Inflammatory macrophage treated with lipopolysaccharide for 4 hours (primary cell): ENCODE measurements around the gene MYRIP.

ENCODE experiments used
- DNase-seq: peaks from one replicate; pipeline ENCODE4 v3.0.0-alpha.2; 2020

The MYRIP gene

DNA sequence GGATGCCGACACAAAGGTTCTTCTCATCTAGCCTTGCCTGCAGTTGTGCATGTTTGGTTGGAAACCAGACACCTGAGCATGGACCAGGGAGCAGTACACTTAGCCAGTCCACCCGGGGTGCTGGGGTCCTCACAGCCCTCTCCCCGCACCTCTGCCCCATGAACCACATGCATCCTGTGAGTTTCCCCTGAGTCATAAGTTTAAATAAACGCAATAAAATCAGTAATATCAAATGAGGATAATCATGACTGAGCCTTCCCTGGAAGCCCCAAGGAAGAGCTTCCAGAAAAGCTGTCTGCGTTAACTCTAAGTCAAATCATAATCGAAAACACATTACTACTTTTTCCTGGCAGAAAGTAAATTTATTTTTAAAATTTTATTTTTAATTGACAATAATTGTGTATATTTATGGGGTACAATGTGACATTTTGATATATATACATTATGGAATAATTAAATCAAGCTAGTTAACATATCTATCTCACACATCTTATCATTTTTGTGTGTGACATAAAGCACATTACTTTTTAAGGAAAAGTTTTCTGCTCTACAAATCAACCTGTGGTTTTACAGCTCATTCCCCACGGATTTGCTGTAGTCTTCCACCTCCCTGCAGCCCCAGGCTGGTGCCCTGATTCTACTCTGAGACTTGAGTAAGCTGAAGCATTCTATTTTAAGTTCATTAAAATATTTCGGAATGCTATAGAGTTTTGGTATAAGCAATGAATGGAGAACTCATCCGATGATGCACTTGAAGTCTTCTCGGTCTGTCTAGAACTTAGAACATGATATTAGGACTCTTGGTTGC lies 334.1 kb downstream of the MYRIP start:
- DNase-seq, result no peak

DNA sequence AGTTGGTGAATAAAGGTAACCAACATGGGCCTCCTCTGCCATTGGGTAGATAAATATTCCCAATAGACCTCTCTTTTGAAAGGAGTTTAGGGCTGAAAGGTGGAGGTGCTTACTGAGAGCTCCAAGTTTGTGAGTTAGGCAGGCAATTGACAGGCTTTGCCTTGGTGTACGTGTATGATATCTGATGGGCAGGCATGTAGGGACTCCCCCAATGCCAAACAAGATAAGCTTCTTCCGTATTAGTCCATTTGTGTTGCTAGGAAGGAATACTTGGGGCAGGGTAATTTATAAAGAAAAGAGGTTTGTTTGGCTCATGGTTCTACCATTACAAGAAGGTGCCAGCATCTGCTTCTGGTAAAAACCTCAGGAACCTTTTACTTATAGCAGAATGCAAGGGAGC lies 339.4 kb downstream of the MYRIP start:
- no peak for DNase-seq

DNA sequence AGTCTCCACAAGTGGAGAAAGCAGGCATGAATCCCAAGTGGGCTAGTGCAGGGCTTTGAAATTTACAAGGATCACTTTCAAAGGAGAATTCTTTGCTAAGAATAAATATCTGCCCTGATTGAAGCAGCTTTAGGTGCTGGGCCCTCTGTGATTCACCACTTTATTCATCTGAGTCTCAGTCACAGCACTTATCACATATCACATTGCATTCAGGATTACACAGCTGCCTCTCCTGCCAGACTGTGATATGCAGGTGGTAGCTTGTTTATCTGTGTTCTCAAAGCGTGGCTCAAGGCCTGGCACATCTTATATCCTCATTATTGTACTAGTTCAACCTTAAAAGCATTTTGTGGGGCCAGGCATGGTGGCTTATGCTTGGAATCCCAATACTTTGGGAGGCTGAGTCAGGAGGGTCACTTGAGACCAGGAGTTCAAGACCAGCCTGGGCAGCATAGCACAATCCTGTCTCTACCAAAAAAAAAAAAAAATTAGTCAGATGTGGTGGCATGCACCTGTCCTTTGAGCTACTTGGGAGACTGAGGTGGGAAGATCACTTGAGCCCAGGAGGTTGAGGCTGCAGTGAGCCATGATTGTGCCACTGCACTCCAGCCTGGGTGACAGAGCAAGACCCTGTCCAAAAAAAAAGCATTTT lies 343.2 kb downstream of the MYRIP start:
- no peak for DNase-seq

DNA sequence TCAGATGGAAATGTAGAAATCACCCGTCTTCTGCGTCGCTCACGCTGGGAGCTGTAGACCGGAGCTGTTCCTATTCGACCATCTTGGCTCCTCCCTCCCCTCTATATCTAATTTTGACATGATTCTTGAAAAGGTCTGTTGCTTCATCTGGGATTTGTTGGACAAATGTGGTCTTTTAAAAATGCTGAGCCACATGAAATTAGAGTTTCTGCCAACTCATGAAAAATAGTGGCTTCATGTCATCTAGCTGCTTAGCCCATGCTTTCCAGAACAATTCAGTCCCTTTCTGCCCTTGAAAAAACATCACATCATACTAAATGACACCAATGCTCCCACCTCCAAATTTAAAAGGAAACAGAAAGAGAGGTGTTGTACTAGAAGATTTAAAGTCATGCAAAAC lies 351.5 kb downstream of the MYRIP start:
- no peak for DNase-seq

DNA sequence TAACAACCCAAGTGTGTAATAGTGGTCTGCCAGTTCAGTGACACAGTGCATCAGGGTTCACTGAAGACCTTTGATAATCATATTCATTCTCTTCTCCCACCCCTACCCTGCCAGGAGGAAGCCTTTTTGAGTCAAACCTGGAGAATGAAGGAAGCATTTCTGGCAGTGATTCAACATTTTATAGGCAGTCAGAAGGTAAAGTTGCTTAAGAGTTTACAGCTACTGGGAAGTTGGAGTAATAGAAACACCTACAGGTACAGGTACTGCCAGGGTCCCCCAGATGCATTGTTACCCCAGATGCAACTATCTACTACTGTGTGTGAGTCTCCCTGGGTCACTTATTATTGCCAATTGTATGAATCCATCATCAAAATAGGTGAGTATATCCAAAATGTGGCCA lies 353.2 kb downstream of the MYRIP start:
- no peak for DNase-seq

DNA sequence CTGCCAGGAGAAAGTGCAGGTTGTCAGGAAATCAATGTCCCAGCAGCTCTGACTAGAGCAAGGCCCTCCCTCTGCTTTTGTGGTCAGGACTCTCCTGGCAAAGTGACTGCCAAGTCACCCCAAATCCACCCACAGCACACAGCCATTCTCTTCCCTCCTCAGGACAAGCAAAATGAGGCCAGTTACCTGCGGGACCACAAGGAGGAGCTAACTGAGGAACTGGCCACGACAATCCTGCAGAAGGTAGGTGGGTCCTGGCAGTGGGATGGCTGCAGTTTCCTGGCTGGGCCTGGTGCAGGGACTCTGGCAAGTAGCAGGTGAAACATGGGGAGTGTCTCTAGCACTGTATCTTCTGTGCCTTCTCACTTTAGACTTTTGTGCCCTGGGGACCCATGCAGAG lies 357.6 kb downstream of the MYRIP start:
- no peak for DNase-seq

DNA sequence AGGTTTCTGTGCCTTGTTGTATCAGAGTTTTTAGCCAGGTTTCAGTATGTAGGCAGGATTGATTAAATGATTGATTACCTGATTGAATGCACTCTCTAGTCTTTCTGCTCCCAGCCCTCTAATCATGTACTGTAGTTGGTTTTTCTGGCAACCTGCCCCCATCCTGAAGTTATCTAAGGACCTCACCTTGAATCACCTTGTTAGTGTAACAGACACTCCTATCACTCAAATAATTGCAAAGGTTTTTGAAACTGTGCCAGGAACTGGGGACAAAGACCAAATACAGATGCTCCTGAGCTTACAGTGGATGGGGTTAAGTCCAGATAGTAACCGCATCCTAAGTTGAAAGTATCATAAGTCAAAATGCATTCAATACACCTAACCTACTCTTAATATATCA lies 358.5 kb downstream of the MYRIP start:
- no peak for DNase-seq

DNA sequence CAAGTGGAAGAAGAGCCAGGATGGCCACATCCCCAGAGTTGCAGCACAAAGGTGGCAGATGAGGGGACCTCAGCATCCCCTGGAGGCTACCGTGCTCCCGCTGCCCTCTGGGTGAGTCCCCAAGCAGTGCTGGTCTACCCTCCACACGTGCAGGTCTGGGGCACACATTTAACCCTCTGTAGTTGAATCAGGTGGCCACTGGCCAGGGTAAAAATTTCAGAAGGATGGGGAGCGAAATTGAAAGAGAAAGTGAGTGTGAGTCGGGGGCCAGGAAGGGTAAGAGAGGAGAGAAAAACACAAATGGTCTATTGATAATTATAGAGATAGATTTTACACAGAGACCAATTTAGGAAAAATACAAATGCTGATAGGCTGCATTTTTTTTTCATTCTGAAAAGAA lies 360.6 kb downstream of the MYRIP start:
- no peak for DNase-seq

DNA sequence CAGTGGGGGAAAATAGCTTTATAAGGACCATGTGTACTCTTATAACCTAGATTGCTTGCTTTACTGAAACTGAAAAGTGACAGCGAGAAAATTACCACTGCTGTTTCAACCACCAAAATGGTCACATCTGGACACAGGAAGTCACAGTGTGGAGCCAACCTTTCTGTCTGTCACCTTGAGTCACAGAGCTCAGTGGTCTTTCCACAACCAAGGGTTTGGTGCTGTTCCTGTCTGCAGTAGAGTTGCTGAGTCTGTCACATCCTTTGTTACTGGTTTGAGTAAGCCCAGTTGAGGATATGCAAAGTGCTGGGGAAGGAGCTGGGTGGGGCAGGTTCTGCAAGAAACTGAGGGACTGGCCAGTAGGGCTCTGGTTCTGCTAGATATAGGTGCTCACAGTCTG lies 361.0 kb downstream of the MYRIP start:
- no peak for DNase-seq

DNA sequence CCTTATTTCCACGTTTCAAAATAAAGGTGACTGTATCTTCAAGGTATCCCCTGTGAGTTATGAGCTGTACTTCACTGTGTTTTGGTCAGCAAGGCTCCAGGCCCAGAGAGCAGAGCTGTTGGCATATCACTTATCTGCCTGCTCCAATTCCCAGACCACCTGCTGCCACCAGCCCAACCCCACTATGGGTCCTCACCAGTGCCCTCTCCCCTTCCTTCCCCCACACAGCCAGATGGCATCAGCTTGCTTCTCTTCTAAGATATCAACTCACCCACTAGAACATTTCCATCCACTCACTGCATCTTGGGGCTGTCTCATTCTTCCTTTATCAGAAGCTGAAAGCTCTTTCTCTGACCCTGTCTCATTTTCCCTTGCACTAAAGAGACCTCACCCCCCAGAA lies 363.2 kb downstream of the MYRIP start:
- no peak for DNase-seq

DNA sequence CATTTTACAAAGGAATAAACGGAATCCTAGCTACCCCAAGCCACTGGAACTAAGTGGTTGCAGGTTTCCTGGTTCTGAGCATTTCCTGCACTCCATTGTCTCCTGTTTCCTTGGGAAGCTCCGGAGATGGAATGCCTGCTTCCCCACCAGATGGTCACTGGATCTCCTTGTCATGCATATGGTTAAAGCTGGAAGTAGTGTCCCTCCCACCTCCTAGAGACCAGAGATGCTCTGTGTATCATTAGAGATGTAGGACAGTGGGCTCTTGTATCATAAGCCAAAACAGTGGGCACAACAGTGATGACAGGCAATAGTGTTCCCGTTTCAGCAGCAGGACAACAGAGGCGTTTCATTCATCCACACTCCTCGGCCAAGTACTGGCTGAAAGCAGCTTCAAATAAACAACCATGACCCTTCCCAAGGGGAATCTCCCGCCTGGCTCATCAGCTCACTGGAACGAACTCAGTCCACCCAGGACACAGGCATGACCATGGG lies 363.9 kb downstream of the MYRIP start:
- no peak for DNase-seq

DNA sequence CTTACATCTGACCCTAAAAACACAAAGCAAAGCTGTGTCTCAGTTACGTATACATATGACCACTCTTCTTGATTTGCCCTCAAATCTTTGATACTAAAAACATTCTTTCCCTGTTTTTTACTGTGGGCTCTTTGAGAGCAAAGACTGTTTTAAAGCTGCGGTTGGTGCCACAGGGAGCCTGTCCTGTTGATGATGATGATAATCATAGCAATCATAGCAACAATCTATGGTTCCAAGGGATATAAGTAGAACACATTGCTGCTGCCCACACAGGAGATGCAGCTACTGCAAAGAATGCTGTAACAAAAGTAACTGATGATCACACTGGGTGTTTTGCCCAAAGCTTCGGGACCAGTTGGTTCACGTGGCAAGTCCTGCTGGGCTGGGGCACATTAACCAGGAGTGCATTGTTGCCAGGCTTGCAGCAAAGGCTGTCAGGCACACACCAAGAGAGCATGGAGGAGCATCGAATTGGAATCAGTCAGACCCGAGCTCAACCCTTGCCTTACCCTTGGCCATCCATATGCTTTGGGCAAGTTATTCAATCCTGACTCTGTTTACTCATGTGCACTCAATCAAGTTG lies 368.7 kb downstream of the MYRIP start:
- no peak for DNase-seq

DNA sequence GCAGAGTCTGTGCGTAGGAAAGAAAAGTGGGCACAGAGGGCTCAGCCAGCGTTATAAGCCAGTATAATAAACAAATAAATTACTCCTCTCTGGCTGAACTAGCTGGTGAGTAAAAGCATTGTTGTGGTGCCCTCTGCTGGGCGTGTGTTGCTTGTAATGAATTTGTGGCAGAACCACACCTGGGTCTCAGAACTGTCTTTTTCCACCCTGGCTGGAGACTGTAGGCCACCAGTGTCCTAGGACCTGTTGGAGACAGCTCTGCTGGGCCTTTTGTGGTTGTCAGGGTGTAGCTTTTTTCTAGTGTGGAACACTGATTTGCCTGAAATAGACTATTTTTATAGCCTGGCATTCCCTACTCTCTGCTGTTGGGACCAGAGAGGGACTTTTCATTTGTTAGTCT lies 369.6 kb downstream of the MYRIP start:
- DNase-seq, result peak; percentile 21

DNA sequence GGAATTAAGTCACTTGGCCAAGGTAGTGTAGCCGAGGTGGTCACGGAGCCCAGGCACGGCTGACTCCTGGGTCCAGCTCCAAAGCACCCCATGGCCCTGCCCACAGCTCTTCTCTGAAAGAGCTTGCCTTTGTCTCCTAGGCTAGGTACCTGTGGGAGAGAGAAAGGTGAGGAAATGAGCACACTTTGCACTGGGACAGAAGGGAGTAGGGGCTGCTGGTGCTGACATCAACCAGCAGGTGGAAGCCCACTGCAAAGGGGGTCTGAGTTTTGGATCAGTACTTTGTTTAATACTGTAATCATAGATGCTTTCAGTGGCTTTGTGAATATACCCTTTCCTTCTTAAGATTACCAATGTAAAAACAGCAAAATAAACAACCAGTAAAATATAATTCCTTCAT lies 371.8 kb downstream of the MYRIP start:
- DNase-seq, result no peak

DNA sequence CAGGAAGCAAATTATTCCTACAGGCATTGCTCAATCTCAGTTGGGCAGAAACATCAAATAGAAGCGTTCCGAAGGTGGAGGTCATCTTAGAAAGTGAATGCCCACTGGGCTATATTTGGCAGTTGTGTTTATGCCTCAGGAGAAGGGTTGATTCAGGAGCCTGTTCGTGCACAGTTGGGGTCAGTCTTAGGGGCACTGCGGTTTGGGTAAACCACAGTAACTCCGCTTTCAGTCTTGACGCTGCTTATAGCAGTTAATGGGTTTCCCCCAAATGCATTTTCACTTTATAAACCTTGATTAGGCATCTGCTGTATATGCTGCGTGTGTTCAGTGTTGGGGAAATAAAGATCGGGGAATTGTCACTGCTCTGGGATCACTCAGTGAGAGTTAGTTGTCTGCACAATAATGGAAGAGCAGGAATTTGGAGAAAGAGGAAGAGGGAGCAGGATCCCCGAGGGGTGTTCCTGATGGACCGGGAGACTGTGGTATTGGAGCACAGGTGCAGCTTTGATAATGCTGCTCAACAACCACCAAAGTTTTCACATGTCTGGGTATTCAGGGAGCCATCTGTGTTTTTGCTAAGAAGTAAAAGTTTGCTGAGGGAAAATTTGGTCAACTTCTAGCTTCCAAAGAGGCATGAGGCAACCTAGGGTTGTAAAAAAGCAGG lies 375.8 kb downstream of the MYRIP start:
- no peak for DNase-seq

DNA sequence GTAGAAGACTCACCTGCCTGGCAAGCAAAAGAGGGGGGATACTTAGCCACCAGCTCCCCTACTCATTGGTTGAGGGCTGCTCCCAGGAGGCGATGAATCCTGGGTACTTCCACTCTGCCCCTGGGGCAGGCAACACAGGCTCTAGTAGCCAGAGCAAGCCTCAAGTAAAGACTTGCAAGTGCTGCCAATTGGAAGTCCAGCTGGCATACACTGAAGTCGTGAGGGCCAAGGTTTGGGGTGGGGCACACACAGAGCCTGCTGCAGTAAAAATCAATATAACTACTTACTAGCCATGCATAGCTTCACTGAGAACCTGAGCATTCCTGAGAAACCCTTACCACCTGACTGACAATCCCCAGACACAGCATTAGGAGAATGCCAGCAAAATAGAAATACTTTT lies 377.1 kb downstream of the MYRIP start:
- DNase-seq, result no peak

DNA sequence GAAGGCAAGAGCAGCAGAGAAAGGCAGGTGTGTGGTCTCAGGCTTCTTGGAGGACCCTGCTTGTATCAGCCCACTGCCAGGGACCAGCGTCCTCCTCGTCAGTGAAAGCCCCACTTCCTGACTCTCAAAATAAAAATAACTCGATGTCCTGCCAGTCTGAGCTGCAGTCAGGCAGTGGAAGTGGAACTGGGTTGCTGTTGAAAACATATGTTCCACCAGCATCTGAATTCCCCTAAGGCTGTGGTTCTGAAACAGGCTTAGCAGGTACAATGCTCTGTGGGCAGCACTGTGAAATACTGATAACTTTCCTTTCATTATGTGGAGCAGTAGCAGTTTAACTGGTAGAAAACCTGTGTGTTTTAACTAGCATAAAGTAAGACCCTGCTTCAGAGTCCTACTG lies 378.5 kb downstream of the MYRIP start:
- no peak for DNase-seq

DNA sequence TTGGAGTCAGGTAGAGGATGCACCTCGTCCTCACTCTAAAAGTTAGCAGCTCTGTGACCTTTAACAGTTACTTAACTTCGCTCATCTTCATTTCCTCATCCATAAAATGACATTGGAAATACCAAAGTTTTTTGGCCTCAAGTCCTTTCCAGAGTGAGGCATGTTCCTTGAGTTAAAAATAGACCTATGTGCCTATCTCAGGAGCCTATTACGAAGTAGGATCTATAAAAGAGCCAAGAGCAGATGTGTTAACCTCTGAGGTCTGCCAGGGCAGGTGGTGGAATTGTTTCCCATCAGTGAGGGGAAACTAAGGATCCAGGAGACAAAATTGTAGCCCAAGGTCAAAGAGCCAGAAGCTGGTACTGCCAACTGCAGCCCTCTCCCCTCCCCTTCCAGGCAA lies 379.7 kb downstream of the MYRIP start:
- no peak for DNase-seq

DNA sequence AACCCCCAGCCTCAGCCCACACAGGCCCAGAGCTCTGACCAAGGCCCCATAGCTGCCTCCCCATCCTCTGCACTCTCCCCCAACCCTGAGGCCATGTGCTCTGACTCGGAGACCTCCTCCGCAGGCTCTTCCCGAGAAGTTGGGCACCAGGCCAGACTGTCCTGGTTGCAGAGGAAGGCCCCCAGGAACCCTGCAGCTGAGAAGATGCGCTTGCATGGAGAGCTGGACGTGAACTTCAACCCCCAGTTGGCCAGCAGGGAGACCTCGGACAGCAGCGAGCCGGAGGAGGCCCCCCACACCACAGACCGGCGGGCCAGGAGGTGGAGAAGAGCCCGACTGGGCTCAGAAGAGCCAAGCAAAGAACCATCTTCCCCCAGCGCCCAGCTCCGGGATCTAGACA lies 380.6 kb downstream of the MYRIP start:
- DNase-seq, result no peak

DNA sequence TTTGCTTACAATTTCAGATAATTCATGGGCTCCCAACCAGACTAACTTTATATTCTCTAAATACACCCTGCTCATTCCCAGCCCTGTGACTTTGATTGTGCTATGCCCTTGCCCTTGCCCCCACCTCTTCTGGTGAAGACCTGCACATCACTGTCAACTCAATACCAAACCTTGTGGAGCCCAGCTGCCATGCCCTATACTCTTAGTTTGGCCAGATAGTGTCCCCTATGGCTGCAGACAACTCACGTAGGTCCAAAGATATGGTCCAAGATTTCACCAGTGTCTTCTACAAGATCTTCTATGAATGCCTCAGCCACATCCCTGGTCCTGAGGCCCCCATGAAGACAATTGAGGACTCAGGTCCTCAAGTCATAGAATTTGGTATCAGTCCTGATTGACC lies 381.8 kb downstream of the MYRIP start:
- DNase-seq, result no peak

DNA sequence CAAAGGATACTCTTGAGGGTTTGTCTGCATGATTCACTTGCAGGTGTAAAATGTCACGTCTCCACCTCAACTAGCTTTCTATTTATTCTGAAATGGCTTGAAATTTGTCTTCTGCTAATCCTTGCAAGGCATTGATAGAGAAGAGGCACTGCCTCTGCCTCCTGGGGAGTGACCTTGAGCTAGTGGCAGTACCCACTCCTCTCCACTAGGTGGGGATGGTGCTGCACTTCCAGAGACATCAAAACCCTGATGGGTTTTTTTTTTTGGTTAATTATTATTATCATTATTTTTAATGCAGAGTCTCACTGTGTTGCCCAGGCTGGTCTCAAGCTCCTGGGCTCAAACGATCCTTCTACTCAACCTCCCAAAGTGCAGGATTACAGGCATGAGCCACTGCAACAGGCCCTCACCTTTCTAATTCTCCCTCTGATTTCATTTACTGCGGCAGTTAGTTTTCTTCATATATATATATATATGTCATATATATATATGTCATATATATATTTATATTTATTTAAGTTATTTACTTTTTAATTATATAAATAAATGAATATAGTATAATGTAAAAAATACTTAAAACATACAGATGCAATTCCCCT lies 382.5 kb downstream of the MYRIP start:
- DNase-seq, result peak; percentile 59

DNA sequence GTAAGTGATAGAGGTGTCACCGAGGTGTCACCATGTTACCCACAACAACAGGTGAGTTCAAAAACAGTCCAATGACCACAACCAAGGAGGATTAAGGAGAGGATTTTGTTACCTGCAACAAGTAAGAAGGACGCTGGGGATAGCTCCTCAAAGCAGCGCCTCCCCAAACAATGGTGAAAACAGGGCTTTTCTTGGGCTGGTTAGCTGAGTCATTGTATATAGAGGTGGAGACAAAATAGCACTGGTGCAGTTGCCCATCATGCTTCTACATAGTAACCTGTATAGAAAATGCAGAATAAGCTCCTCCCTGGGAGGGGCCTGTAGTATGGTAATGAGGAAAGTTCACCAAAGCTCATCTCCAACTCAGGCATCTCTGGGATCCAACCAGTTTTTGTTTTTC lies 383.2 kb downstream of the MYRIP start:
- DNase-seq, result no peak

DNA sequence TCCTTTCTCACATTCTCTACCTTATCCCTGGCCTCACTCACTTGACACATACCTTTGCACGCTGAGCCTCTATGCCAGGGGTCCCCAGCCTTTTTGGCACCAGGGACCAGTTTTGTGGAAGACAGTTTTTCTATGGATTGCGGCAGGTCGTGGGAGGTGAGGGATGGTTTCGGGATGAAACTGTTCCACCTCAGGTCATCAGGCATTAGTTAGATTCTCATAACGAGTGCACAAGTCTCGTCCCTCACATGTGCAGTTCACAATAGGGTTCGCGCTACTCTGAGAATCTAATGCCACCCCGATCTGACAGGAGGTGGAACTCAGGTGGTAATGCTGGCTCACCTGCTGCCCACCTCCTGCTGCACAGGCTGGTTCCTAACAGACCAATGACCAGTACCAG lies 387.6 kb downstream of the MYRIP start:
- no peak for DNase-seq
